ENCODE measurements around the gene DDI2.
"Not testable (repeated sequence)": the region's sequence is repeated elsewhere in the genome, so short reads cannot be mapped to it uniquely, and the experiment has no call there.

The DDI2 gene

GRCh38 chr1:15639262-15639661 is 22.0 kb downstream of the DDI2 start:
- H3K4me3 ChIP-seq (ENCODE audit: low read depth, low read length), result no peak overlapping the region
- TF ChIP-seq MYC (IDR thresholded peaks at IDR 0.05; ENCODE audit: low read depth, low read length), result no peak
- TF ChIP-seq POLR2A (IDR thresholded peaks at IDR 0.05; ENCODE audit: extremely low read depth, insufficient read length), result no peak
- TF ChIP-seq MAX (IDR thresholded peaks at IDR 0.05; ENCODE audit: low read depth, low read length), result no peak
- no peak for TF ChIP-seq CTCF (IDR thresholded peaks at IDR 0.05; ENCODE audit: low read depth, low read length)
- DNase-seq (ENCODE audit: low read depth), result no peak

GRCh38 chr1:15639931-15640330 is 22.7 kb downstream of the DDI2 start:
- TF ChIP-seq POLR2A (IDR thresholded peaks at IDR 0.05; ENCODE audit: extremely low read depth, insufficient read length) (no peak), MAX (IDR thresholded peaks at IDR 0.05; ENCODE audit: low read depth, low read length) (no peak), CTCF (IDR thresholded peaks at IDR 0.05; ENCODE audit: low read depth, low read length) (no peak), MYC (IDR thresholded peaks at IDR 0.05; ENCODE audit: low read depth, low read length) (no peak)
- no peak overlapping the region for H3K4me3 ChIP-seq (ENCODE audit: low read depth, low read length)
- no peak for DNase-seq (ENCODE audit: low read depth)

GRCh38 chr1:15640667-15641066 is 23.4 kb downstream of the DDI2 start:
- no peak for DNase-seq (ENCODE audit: low read depth)
- TF ChIP-seq CTCF (IDR thresholded peaks at IDR 0.05; ENCODE audit: low read depth, low read length) (no peak), MYC (IDR thresholded peaks at IDR 0.05; ENCODE audit: low read depth, low read length) (no peak), MAX (IDR thresholded peaks at IDR 0.05; ENCODE audit: low read depth, low read length) (no peak), POLR2A (IDR thresholded peaks at IDR 0.05; ENCODE audit: extremely low read depth, insufficient read length) (no peak)
- no peak overlapping the region for H3K4me3 ChIP-seq (ENCODE audit: low read depth, low read length)

GRCh38 chr1:15649937-15650336 is 32.7 kb downstream of the DDI2 start:
- no peak for DNase-seq (ENCODE audit: low read depth)
- TF ChIP-seq MYC (IDR thresholded peaks at IDR 0.05; ENCODE audit: low read depth, low read length) (no peak), CTCF (IDR thresholded peaks at IDR 0.05; ENCODE audit: low read depth, low read length) (no peak), MAX (IDR thresholded peaks at IDR 0.05; ENCODE audit: low read depth, low read length) (no peak), POLR2A (IDR thresholded peaks at IDR 0.05; ENCODE audit: extremely low read depth, insufficient read length) (no peak)
- H3K4me3 ChIP-seq (ENCODE audit: low read depth, low read length), result no peak overlapping the region

- peak; percentile 48 for DNase-seq (ENCODE audit: low read depth)
- TF ChIP-seq MAX (IDR thresholded peaks at IDR 0.05; ENCODE audit: low read depth, low read length) (no peak), POLR2A (IDR thresholded peaks at IDR 0.05; ENCODE audit: extremely low read depth, insufficient read length) (no peak), MYC (IDR thresholded peaks at IDR 0.05; ENCODE audit: low read depth, low read length) (no peak), CTCF (IDR thresholded peaks at IDR 0.05; ENCODE audit: low read depth, low read length) (no peak)
Observed at GRCh38 chr1:15650433-15650832, 33.2 kb downstream of the DDI2 start.

GRCh38 chr1:15652130-15652529 is 34.9 kb downstream of the DDI2 start:
- H3K4me3 ChIP-seq (ENCODE audit: low read depth, low read length); DNase-seq (ENCODE audit: low read depth): not testable (repeated sequence)

More at GRCh38 chr1:15650433-15650832, 33.2 kb downstream of the DDI2 start:
- H3K4me3 ChIP-seq (ENCODE audit: low read depth, low read length), result no peak overlapping the region
